Sigmoid colon (tissue), 4 donors: ENCODE measurements around the gene PICK1.

Source experiments
- CTCF ChIP-seq, 4 experiments: fragments of 450-650 bp in 3 of 4; fragments of 200-600 bp in 1 of 4; IDR thresholded peaks; one replicate each; pipeline ENCODE4 v1.5.1; 2016 to 2019; ENCODE audit warnings: antibody characterized with exemption in 4 of 4, mild to moderate bottlenecking in 3 of 4, moderate library complexity in 2 of 4
- POLR2A ChIP-seq, 2 donors: fragments of 450-650 bp; IDR thresholded peaks; one replicate each; pipeline ENCODE4 v1.6.1; 2016; ENCODE audit warnings: antibody characterized with exemption in 2 of 2, mild to moderate bottlenecking in 2 of 2, moderate library complexity in 2 of 2
- POLR2AphosphoS5 ChIP-seq, 4 donors: sonication (generic); formaldehyde crosslinking; IDR thresholded peaks; one replicate each; pipeline ENCODE4 v1.6.1; 2017; ENCODE audit warnings: antibody characterized with exemption in 4 of 4

DNA sequence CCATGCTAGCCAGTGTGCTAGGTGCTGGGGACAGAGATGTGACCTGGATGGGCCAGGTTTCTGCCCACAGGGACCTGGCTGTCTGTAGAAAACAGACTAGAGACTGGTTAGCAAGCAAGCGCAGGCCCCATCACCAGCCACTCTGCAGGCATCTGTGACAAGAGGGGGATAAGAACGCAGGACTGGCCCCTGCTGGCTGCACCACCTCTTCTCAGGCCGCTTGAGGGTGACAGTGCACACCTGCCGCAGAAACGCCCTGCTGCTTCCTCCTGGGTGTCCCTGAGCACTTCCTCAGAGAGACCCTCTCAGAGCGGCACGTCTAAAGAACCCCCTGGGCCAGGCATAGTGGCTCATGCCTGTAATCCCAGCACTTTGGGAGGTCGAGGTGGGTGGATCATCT lies 5.9 kb upstream of the PICK1 start:
- TF ChIP-seq CTCF (IDR thresholded peaks at IDR 0.05) = no peak
- TF ChIP-seq POLR2A (IDR thresholded peaks at IDR 0.05) = no peak
- no peak for TF ChIP-seq POLR2AphosphoS5 (IDR thresholded peaks at IDR 0.05)
